GM12878 (cell line): Measurements from ENCODE around the gene PCLAF.

Experiments used
- CTCF ChIP-seq, 3 experiments: IDR thresholded peaks in 2 of 3; conservative IDR thresholded peaks in 1 of 3; 2 replicates each; pipeline ENCODE4 v1.5.1; 2011; ENCODE audit warnings: low read depth in 3 of 3, low read length in 3 of 3, mild to moderate bottlenecking in 3 of 3, control low read depth in 2 of 3, moderate library complexity in 2 of 3, inconsistent platforms in 1 of 3, mixed read lengths in 1 of 3; ENCODE audit not compliant: control insufficient read depth in 2 of 3, insufficient read depth in 1 of 3; ENCODE audit errors: extremely low read depth in 1 of 3
- FOS ChIP-seq: IDR thresholded peaks from 3 replicates; pipeline ENCODE4 v1.6.1; 2011; ENCODE audit warnings: borderline replicate concordance; ENCODE audit not compliant: insufficient read length; ENCODE audit errors: extremely low read depth
- IRF3 ChIP-seq: fragments of 450-650 bp; IDR thresholded peaks from 2 replicates; pipeline ENCODE4 v1.6.1; 2014; ENCODE audit warnings: mild to moderate bottlenecking
- PAX5 ChIP-seq: IDR thresholded peaks from 2 replicates; pipeline ENCODE4 v1.6.1; 2011; ENCODE audit warnings: low read depth, low read length, borderline replicate concordance
- POLR2A ChIP-seq: IDR thresholded peaks from 2 replicates; pipeline ENCODE4 v1.6.1; 2011; ENCODE audit warnings: low read depth, mild to moderate bottlenecking, low read length
- POLR2AphosphoS2 ChIP-seq: IDR thresholded peaks from 2 replicates; pipeline ENCODE4 v1.6.1; 2011; ENCODE audit warnings: low read depth, mild to moderate bottlenecking, low read length, improper control_type of control experiment, moderate library complexity
- RFX5 ChIP-seq: IDR thresholded peaks from 2 replicates; pipeline ENCODE4 v1.6.1; 2011; ENCODE audit warnings: low read depth, low read length, improper control_type of control experiment
- SP1 ChIP-seq: IDR thresholded peaks from one replicate; pipeline ENCODE4 v1.6.1; 2011; ENCODE audit warnings: low read depth, low read length

- TF ChIP-seq CTCF (IDR thresholded peaks at IDR 0.05 in 2 of 3, conservative IDR thresholded peaks at IDR 0.05 in 1 of 3; ENCODE audit: control insufficient read depth in 2 of 3, extremely low read depth in 1 of 3, insufficient read depth in 1 of 3, low read depth in 3 of 3, low read length in 3 of 3) (no peak), RFX5 (no peak), FOS (no peak), IRF3 (no peak), SP1 (no peak), PAX5 (no peak), POLR2A (no peak), POLR2AphosphoS2 (no peak)
These were observed 41.5 kb upstream of the PCLAF start for GRCh38 chr15:64422697-64423096.
